GM12878 (cell line): ENCODE data around the gene SLC1A7.

Source experiments
- BRCA1 ChIP-seq: IDR thresholded peaks from 2 replicates; pipeline ENCODE4 v1.6.1; 2011; ENCODE audit warnings: low read depth, low read length, improper control_type of control experiment
- CEBPB ChIP-seq, 2 experiments: fragments of 150-350 bp in 1 of 2; IDR thresholded peaks; 2 replicates each; pipeline ENCODE4 v1.6.1; 2012 to 2014; ENCODE audit warnings: low read depth in 2 of 2, low read length in 2 of 2, borderline replicate concordance in 1 of 2, inconsistent platforms in 1 of 2
- POLR2A ChIP-seq: IDR thresholded peaks from 2 replicates; pipeline ENCODE4 v1.6.1; 2011; ENCODE audit warnings: low read depth, mild to moderate bottlenecking, low read length
- RAD21 ChIP-seq: IDR thresholded peaks from 2 replicates; pipeline ENCODE4 v1.6.1; 2011; ENCODE audit warnings: mild to moderate bottlenecking, low read depth, low read length, moderate library complexity; ENCODE audit not compliant: insufficient read depth
- RAD51 ChIP-seq: fragments of 450-650 bp; IDR thresholded peaks from 2 replicates; pipeline ENCODE4 v1.6.1; 2016; ENCODE audit warnings: moderate library complexity, mild to moderate bottlenecking, inconsistent platforms
- YY1 ChIP-seq: IDR thresholded peaks from 2 replicates; pipeline ENCODE4 v1.6.1; 2011; ENCODE audit warnings: low read depth, mild to moderate bottlenecking, low read length
- ZNF592 ChIP-seq: fragments of 450-650 bp; IDR thresholded peaks from 2 replicates; pipeline ENCODE4 v1.6.1; 2017; ENCODE audit warnings: mild to moderate bottlenecking, moderate library complexity
- TF ChIP-seq, protein P1 (sequence below), 3 experiments: IDR thresholded peaks in 2 of 3; conservative IDR thresholded peaks in 1 of 3; 2 replicates each; pipeline ENCODE4 v1.5.1; 2011; ENCODE audit warnings: low read depth in 3 of 3, low read length in 3 of 3, mild to moderate bottlenecking in 3 of 3, control low read depth in 2 of 3, moderate library complexity in 2 of 3, inconsistent platforms in 1 of 3, mixed read lengths in 1 of 3; ENCODE audit not compliant: control insufficient read depth in 2 of 3, insufficient read depth in 1 of 3; ENCODE audit errors: extremely low read depth in 1 of 3
- TF ChIP-seq, protein P2 (sequence below): IDR thresholded peaks from 2 replicates; pipeline ENCODE4 v1.6.1; 2011; ENCODE audit warnings: borderline replicate concordance, low read depth, mild to moderate bottlenecking, moderate library complexity, low read length; ENCODE audit not compliant: insufficient read depth, poor library complexity, severe bottlenecking
- TF ChIP-seq, protein P3 (sequence below): IDR thresholded peaks from 2 replicates; pipeline ENCODE4 v1.6.1; 2012; ENCODE audit warnings: low read depth, low read length, improper control_type of control experiment

DNA sequence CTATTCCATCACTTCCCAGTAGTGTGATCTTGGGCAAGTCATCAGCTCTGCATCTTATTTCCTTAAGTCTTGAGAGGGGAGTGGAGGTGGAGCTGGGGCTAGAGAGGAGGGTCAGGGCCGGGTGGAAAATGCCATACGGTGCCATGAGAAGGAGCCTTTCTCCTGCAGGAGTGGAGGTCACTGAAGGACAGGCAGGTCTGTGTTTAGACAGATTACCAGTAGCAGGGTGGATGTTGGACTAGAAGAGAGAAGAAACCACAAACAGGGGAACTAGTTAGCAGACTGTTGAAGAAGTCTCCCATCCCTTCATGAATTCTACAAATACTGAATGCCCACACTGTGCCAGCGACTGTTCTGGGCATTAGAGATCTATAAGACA lies 40.3 kb upstream of the SLC1A7 start:
- no peak for TF ChIP-seq YY1
- TF ChIP-seq, protein P1, sequence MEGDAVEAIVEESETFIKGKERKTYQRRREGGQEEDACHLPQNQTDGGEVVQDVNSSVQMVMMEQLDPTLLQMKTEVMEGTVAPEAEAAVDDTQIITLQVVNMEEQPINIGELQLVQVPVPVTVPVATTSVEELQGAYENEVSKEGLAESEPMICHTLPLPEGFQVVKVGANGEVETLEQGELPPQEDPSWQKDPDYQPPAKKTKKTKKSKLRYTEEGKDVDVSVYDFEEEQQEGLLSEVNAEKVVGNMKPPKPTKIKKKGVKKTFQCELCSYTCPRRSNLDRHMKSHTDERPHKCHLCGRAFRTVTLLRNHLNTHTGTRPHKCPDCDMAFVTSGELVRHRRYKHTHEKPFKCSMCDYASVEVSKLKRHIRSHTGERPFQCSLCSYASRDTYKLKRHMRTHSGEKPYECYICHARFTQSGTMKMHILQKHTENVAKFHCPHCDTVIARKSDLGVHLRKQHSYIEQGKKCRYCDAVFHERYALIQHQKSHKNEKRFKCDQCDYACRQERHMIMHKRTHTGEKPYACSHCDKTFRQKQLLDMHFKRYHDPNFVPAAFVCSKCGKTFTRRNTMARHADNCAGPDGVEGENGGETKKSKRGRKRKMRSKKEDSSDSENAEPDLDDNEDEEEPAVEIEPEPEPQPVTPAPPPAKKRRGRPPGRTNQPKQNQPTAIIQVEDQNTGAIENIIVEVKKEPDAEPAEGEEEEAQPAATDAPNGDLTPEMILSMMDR (IDR thresholded peaks at IDR 0.05 in 2 of 3, conservative IDR thresholded peaks at IDR 0.05 in 1 of 3; ENCODE audit: control insufficient read depth in 2 of 3, extremely low read depth in 1 of 3, insufficient read depth in 1 of 3, low read depth in 3 of 3, low read length in 3 of 3): no peak
- no peak for TF ChIP-seq RAD21
- no peak for TF ChIP-seq CEBPB (IDR thresholded peaks at IDR 0.05; ENCODE audit: borderline replicate concordance in 1 of 2, low read depth in 2 of 2, low read length in 2 of 2)
- no peak for TF ChIP-seq POLR2A
- TF ChIP-seq BRCA1: no peak
- TF ChIP-seq RAD51: no peak
- no peak for TF ChIP-seq ZNF592
- TF ChIP-seq, protein P2, sequence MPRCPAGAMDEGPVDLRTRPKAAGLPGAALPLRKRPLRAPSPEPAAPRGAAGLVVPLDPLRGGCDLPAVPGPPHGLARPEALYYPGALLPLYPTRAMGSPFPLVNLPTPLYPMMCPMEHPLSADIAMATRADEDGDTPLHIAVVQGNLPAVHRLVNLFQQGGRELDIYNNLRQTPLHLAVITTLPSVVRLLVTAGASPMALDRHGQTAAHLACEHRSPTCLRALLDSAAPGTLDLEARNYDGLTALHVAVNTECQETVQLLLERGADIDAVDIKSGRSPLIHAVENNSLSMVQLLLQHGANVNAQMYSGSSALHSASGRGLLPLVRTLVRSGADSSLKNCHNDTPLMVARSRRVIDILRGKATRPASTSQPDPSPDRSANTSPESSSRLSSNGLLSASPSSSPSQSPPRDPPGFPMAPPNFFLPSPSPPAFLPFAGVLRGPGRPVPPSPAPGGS: no peak
- TF ChIP-seq, protein P3, sequence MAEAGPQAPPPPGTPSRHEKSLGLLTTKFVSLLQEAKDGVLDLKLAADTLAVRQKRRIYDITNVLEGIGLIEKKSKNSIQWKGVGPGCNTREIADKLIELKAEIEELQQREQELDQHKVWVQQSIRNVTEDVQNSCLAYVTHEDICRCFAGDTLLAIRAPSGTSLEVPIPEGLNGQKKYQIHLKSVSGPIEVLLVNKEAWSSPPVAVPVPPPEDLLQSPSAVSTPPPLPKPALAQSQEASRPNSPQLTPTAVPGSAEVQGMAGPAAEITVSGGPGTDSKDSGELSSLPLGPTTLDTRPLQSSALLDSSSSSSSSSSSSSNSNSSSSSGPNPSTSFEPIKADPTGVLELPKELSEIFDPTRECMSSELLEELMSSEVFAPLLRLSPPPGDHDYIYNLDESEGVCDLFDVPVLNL: no peak
